GM21381 (cell line): ENCODE data around the gene TMEM229B.

ENCODE experiments used
- ATAC-seq: cut with Tn5 transposase; IDR thresholded peaks from one replicate; pipeline ENCODE4 v1.9.1; 2021; ENCODE audit warnings: mild to moderate bottlenecking, moderate library complexity; ENCODE audit not compliant: unreplicated experiment

Gene TMEM229B

GRCh38 chr14:67487937-67488893, at the start of gene TMEM229B:
TMEM229B (minus strand) TSS chr14:67488721; CDS start chr14:67473923, 14,798 bp downstream.
- ATAC-seq, result peak; percentile 91

GRCh38 chr14:67537736-67538135, 49.2 kb upstream of the TMEM229B start:
- no peak for ATAC-seq

- ATAC-seq, result no peak
Measured at GRCh38 chr14:67536087-67536486, 47.6 kb upstream of the TMEM229B start.

- no peak for ATAC-seq
Measured at GRCh38 chr14:67533754-67534085, 45.2 kb upstream of the TMEM229B start.

GRCh38 chr14:67532998-67533753, 44.7 kb upstream of the TMEM229B start, which contains the start of gene PLEKHH1:
PLEKHH1 (plus strand) TSS chr14:67533290; CDS start chr14:67541868, 8,578 bp downstream.
- peak; percentile 83 for ATAC-seq

GRCh38 chr14:67532606-67532997, 44.1 kb upstream of the TMEM229B start:
- ATAC-seq, result no peak

- ATAC-seq, result no peak
Measured at GRCh38 chr14:67529947-67530935, 41.7 kb upstream of the TMEM229B start.

GRCh38 chr14:67528276-67528675, 39.8 kb upstream of the TMEM229B start:
- no peak for ATAC-seq

- ATAC-seq, result no peak
Measured at GRCh38 chr14:67527756-67528155, 39.2 kb upstream of the TMEM229B start.

GRCh38 chr14:67526676-67527459, 38.3 kb upstream of the TMEM229B start:
- peak; percentile 64 for ATAC-seq

- ATAC-seq, result no peak
Measured at GRCh38 chr14:67526181-67526580, 37.7 kb upstream of the TMEM229B start.

- no peak for ATAC-seq
Measured at GRCh38 chr14:67525389-67525788, 36.9 kb upstream of the TMEM229B start.

- no peak for ATAC-seq
Measured at GRCh38 chr14:67524634-67524963, 36.1 kb upstream of the TMEM229B start.

GRCh38 chr14:67523764-67524633, 35.5 kb upstream of the TMEM229B start:
- ATAC-seq, result no peak

- ATAC-seq, result no peak
Measured at GRCh38 chr14:67522270-67522669, 33.7 kb upstream of the TMEM229B start.

GRCh38 chr14:67520482-67520881, 32.0 kb upstream of the TMEM229B start:
- ATAC-seq, result no peak

- ATAC-seq, result no peak
Measured at GRCh38 chr14:67519406-67519805, 30.9 kb upstream of the TMEM229B start.

GRCh38 chr14:67517083-67517482, 28.6 kb upstream of the TMEM229B start:
- ATAC-seq, result no peak

- no peak for ATAC-seq
Measured at GRCh38 chr14:67516676-67517075, 28.2 kb upstream of the TMEM229B start.
